K562 (cell line): Measurements from ENCODE around the gene CCR2. TPM values are rescaled to one million over a fixed set of nuclear protein-coding genes. Genes with fewer than 3 reads are reported as not detected.
A peak's percentile ranks its signal among the peaks of the same experiment; 100 is the strongest.

Experiments
- BRF1 ChIP-seq: IDR thresholded peaks from 3 replicates; pipeline ENCODE4 v1.6.1; 2011; ENCODE audit warnings: borderline replicate concordance, mild to moderate bottlenecking; ENCODE audit not compliant: insufficient read length; ENCODE audit errors: extremely low read depth
- CREBBP ChIP-seq: IDR thresholded peaks from one replicate; pipeline ENCODE4 v1.6.1; 2012; ENCODE audit warnings: low read depth, mild to moderate bottlenecking, control low read depth, inconsistent platforms, low read length
- ETS2 ChIP-seq: IDR thresholded peaks from 2 replicates; pipeline ENCODE4 v1.6.1; 2016; ENCODE audit warnings: borderline replicate concordance, missing genetic modification characterization, mild to moderate bottlenecking, moderate library complexity, missing compliant biosample characterization; ENCODE audit not compliant: poor library complexity, severe bottlenecking
- HMG20B ChIP-seq: fragments of 250-450 bp; sonication (Bioruptor Pico); IDR thresholded peaks from 2 replicates; pipeline ENCODE4 v1.5.0; 2021; ENCODE audit warnings: mild to moderate bottlenecking
- TAF1 ChIP-seq: IDR thresholded peaks from 2 replicates; pipeline ENCODE4 v1.6.1; 2011; ENCODE audit warnings: mild to moderate bottlenecking, low read length, moderate library complexity; ENCODE audit not compliant: insufficient read depth, control insufficient read depth, severe bottlenecking; ENCODE audit errors: extremely low read depth
- TEAD4 ChIP-seq, 2 experiments: sonication (generic) in 1 of 2; formaldehyde crosslinking in 1 of 2; IDR thresholded peaks; 2 replicates each; pipeline versions ENCODE4 v1.6.1 to v1.8.0; 2012 to 2022; ENCODE audit warnings: borderline replicate concordance in 1 of 2, inconsistent platforms in 1 of 2, low read length in 1 of 2, mild to moderate bottlenecking in 1 of 2, missing genetic modification reagents in 1 of 2
- ZNF217 ChIP-seq: sonication (generic); formaldehyde crosslinking; IDR thresholded peaks from 2 replicates; pipeline ENCODE4 v1.8.0; 2022; ENCODE audit warnings: mild to moderate bottlenecking, missing genetic modification reagents
- ZNF589 ChIP-seq: fragments of 200-800 bp; sonication (Bioruptor generic); IDR thresholded peaks from 2 replicates; pipeline ENCODE4 v1.6.1; 2016; ENCODE audit warnings: low read depth, missing genetic modification characterization, missing compliant biosample characterization
- polyA plus RNA-seq, 8 experiments: library from polyadenylated mRNA; depleted of rRNA in 4 of 8; stranded (reverse) in 5 of 8; unstranded in 3 of 8; fragments of >200 nt; fragmentation: Nextera tagmentation in 2 of 8; fragmentation: Illumina TruSeq in 1 of 8; extraction: Ambion mirVana in 2 of 8; extraction: Trizol in 1 of 8; gene quantifications; 2 replicates each; pipeline versions ENCODE4 v1.2.1 to v1.2.3, GENCODE V29; 2011 to 2014; ENCODE audit warnings: inconsistent platforms in 1 of 8, missing spikeins in 1 of 8
- total RNA-seq, 7 experiments: library from RNA; depleted of rRNA in 6 of 7; stranded (reverse); fragments of >200 nt in 6 of 7; fragmentation: Illumina TruSeq in 2 of 7; extraction: Trizol in 2 of 7; gene quantifications; 2 replicates each; pipeline versions ENCODE4 v1.2.1 to v1.2.3, GENCODE V29; 2011 to 2021; ENCODE audit warnings: low replicate concordance in 1 of 7
- TF ChIP-seq, protein P1 (sequence below), 2 experiments: fragments of 150-350 bp in 1 of 2; IDR thresholded peaks; 2 replicates each; pipeline ENCODE4 v1.6.1; 2012 to 2016; ENCODE audit warnings: low read depth in 2 of 2, low read length in 2 of 2, mild to moderate bottlenecking in 1 of 2, moderate library complexity in 1 of 2
- TF ChIP-seq, protein P2 (sequence below): sonication (generic); formaldehyde crosslinking; IDR thresholded peaks from 2 replicates; pipeline ENCODE4 v1.8.1; 2023; ENCODE audit warnings: mild to moderate bottlenecking, missing genetic modification reagents
- TF ChIP-seq, protein P3 (sequence below), 3 experiments: fragments of 200-800 bp in 1 of 3; fragments of 250-450 bp in 1 of 3; fragments of 450-650 bp in 1 of 3; sonication (Bioruptor Pico) in 1 of 3; sonication (Bioruptor generic) in 1 of 3; formaldehyde crosslinking in 1 of 3; IDR thresholded peaks; 2 replicates each; pipeline versions ENCODE4 v1.6.1 to v1.8.0; 2016 to 2022; ENCODE audit warnings: mild to moderate bottlenecking in 2 of 3, missing genetic modification characterization in 2 of 3, missing compliant biosample characterization in 1 of 3, moderate library complexity in 1 of 3
- TF ChIP-seq, protein P4 (sequence below): fragments of 250-450 bp; sonication (Bioruptor Pico); IDR thresholded peaks from 2 replicates; pipeline ENCODE4 v1.8.0; 2021; ENCODE audit warnings: moderate library complexity, mild to moderate bottlenecking, inconsistent platforms

CCR2 gene
- total and polyA plus RNA-seq, 9 of the 15 experiments (the other 6 are each of a cell fraction or from before 2014, with no cell fraction given): not detected

DNA sequence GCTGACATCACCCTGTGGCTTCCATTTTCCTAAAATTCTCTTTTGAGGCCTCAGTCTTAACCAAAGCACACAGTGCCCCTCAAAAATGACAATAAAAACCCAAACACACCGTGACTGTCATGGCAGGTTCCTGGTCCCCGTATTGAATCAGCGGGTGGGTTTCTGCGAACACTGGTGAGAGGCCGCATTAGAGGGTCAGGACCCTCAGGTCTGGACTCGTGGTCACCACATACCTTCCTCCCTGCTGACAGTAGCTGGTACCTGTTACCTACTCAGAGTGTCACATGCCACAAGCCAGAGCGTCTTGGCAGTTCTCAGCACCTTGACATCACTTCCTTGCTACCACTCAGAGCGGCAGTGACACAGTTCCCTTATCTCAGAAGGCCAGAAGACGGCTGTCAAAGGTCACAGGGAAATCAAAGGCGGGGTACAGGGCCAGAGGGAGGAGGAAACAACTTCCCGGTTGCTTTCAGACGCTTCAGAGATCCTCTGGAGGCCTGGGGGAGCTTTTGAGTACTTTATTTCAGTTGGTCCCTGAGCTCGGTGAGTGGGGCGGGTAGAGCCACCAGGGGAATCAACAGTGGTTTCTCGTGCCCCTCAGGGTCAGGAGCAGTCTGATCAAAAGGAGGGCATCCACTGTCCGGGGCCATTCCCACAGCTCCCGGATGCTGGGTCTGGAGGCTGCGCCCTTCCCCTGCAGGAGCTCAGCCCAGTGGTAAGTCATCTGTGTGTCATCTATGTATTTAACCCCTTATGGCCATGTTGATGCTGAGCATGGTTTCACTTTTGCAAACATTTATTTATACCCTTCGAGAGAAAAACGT lies 53.1 kb downstream of the CCR2 start, which contains the start of the genes CCR5AS and CCRL2 (continued):
- TF ChIP-seq, protein P1, sequence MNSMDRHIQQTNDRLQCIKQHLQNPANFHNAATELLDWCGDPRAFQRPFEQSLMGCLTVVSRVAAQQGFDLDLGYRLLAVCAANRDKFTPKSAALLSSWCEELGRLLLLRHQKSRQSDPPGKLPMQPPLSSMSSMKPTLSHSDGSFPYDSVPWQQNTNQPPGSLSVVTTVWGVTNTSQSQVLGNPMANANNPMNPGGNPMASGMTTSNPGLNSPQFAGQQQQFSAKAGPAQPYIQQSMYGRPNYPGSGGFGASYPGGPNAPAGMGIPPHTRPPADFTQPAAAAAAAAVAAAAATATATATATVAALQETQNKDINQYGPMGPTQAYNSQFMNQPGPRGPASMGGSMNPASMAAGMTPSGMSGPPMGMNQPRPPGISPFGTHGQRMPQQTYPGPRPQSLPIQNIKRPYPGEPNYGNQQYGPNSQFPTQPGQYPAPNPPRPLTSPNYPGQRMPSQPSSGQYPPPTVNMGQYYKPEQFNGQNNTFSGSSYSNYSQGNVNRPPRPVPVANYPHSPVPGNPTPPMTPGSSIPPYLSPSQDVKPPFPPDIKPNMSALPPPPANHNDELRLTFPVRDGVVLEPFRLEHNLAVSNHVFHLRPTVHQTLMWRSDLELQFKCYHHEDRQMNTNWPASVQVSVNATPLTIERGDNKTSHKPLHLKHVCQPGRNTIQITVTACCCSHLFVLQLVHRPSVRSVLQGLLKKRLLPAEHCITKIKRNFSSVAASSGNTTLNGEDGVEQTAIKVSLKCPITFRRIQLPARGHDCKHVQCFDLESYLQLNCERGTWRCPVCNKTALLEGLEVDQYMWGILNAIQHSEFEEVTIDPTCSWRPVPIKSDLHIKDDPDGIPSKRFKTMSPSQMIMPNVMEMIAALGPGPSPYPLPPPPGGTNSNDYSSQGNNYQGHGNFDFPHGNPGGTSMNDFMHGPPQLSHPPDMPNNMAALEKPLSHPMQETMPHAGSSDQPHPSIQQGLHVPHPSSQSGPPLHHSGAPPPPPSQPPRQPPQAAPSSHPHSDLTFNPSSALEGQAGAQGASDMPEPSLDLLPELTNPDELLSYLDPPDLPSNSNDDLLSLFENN (IDR thresholded peaks at IDR 0.05; ENCODE audit: low read depth in 2 of 2, low read length in 2 of 2): peak in 1 of 2 experiments; percentile 90; a peak in 2 of 4 replicates
- no peak for TF ChIP-seq HMG20B (CRISPR knock-in tag)
- no peak for TF ChIP-seq CREBBP
- TF ChIP-seq TEAD4 (IDR thresholded peaks at IDR 0.05; ENCODE audit: low read length): peak; percentile 93
- TF ChIP-seq TEAD4 (CRISPR knock-in tag; IDR thresholded peaks at IDR 0.05; ENCODE audit: borderline replicate concordance): no peak
- no peak for TF ChIP-seq BRF1
- no peak for TF ChIP-seq ZNF217 (CRISPR knock-in tag)
- peak; percentile 58 for TF ChIP-seq TAF1
- TF ChIP-seq, protein P2, sequence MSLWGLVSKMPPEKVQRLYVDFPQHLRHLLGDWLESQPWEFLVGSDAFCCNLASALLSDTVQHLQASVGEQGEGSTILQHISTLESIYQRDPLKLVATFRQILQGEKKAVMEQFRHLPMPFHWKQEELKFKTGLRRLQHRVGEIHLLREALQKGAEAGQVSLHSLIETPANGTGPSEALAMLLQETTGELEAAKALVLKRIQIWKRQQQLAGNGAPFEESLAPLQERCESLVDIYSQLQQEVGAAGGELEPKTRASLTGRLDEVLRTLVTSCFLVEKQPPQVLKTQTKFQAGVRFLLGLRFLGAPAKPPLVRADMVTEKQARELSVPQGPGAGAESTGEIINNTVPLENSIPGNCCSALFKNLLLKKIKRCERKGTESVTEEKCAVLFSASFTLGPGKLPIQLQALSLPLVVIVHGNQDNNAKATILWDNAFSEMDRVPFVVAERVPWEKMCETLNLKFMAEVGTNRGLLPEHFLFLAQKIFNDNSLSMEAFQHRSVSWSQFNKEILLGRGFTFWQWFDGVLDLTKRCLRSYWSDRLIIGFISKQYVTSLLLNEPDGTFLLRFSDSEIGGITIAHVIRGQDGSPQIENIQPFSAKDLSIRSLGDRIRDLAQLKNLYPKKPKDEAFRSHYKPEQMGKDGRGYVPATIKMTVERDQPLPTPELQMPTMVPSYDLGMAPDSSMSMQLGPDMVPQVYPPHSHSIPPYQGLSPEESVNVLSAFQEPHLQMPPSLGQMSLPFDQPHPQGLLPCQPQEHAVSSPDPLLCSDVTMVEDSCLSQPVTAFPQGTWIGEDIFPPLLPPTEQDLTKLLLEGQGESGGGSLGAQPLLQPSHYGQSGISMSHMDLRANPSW (CRISPR knock-in tag): no peak
- TF ChIP-seq, protein P3, sequence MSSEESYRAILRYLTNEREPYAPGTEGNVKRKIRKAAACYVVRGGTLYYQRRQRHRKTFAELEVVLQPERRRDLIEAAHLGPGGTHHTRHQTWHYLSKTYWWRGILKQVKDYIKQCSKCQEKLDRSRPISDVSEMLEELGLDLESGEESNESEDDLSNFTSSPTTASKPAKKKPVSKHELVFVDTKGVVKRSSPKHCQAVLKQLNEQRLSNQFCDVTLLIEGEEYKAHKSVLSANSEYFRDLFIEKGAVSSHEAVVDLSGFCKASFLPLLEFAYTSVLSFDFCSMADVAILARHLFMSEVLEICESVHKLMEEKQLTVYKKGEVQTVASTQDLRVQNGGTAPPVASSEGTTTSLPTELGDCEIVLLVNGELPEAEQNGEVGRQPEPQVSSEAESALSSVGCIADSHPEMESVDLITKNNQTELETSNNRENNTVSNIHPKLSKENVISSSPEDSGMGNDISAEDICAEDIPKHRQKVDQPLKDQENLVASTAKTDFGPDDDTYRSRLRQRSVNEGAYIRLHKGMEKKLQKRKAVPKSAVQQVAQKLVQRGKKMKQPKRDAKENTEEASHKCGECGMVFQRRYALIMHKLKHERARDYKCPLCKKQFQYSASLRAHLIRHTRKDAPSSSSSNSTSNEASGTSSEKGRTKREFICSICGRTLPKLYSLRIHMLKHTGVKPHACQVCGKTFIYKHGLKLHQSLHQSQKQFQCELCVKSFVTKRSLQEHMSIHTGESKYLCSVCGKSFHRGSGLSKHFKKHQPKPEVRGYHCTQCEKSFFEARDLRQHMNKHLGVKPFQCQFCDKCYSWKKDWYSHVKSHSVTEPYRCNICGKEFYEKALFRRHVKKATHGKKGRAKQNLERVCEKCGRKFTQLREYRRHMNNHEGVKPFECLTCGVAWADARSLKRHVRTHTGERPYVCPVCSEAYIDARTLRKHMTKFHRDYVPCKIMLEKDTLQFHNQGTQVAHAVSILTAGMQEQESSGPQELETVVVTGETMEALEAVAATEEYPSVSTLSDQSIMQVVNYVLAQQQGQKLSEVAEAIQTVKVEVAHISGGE (CRISPR knock-in tag; IDR thresholded peaks at IDR 0.05): peak in 1 of 3 experiments; percentile 70; a peak in 1 of 6 replicates
- TF ChIP-seq ETS2 (tag): no peak
- peak; percentile 98 for TF ChIP-seq ZNF589 (CRISPR knock-in tag)
- TF ChIP-seq, protein P4, sequence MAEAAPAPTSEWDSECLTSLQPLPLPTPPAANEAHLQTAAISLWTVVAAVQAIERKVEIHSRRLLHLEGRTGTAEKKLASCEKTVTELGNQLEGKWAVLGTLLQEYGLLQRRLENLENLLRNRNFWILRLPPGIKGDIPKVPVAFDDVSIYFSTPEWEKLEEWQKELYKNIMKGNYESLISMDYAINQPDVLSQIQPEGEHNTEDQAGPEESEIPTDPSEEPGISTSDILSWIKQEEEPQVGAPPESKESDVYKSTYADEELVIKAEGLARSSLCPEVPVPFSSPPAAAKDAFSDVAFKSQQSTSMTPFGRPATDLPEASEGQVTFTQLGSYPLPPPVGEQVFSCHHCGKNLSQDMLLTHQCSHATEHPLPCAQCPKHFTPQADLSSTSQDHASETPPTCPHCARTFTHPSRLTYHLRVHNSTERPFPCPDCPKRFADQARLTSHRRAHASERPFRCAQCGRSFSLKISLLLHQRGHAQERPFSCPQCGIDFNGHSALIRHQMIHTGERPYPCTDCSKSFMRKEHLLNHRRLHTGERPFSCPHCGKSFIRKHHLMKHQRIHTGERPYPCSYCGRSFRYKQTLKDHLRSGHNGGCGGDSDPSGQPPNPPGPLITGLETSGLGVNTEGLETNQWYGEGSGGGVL (CRISPR knock-in tag): no peak
